H9 (cell line): ENCODE data around the gene CCDC57. TPM values are rescaled to one million over a fixed set of nuclear protein-coding genes. Genes with fewer than 3 reads are reported as not detected.

ENCODE experiments used
- DNase-seq: peaks from one replicate; pipeline ENCODE4 v3.0.0-alpha.2; 2017
- H2AFZ ChIP-seq: one replicate; pipeline ENCODE4 v1.6.1; 2013; ENCODE audit warnings: mild to moderate bottlenecking, low read length, control low read depth, moderate library complexity
- H2AK5ac ChIP-seq: 2 replicates; pipeline ENCODE4 v1.6.1; 2013; ENCODE audit warnings: low read length, control low read depth, mixed read lengths; ENCODE audit not compliant: insufficient read length
- H2BK120ac ChIP-seq: one replicate; pipeline ENCODE4 v1.6.1; 2013; ENCODE audit warnings: low read depth, mild to moderate bottlenecking, low read length, control low read depth, inconsistent platforms; ENCODE audit not compliant: poor library complexity, severe bottlenecking
- H2BK12ac ChIP-seq: 2 replicates; pipeline ENCODE4 v1.6.1; 2013; ENCODE audit warnings: low read length, control low read depth, mixed read lengths, low read depth; ENCODE audit not compliant: insufficient read length
- H2BK15ac ChIP-seq: 2 replicates; pipeline ENCODE4 v1.6.1; 2013; ENCODE audit warnings: low read depth, low read length, control low read depth
- H2BK20ac ChIP-seq: one replicate; pipeline ENCODE4 v1.6.1; 2013; ENCODE audit warnings: low read depth, mild to moderate bottlenecking, low read length, control low read depth, inconsistent platforms; ENCODE audit not compliant: poor library complexity, severe bottlenecking
- H2BK5ac ChIP-seq: 2 replicates; pipeline ENCODE4 v1.6.1; 2013; ENCODE audit warnings: low read length, control low read depth, mixed read lengths; ENCODE audit not compliant: insufficient read length
- H3K14ac ChIP-seq: 2 replicates; pipeline ENCODE4 v1.6.1; 2013; ENCODE audit warnings: low read length, control low read depth; ENCODE audit not compliant: insufficient read depth
- H3K18ac ChIP-seq: 2 replicates; pipeline ENCODE4 v1.6.1; 2013; ENCODE audit warnings: low read depth, mild to moderate bottlenecking, mixed read lengths, low read length, control low read depth; ENCODE audit not compliant: insufficient read length
- H3K23ac ChIP-seq: 2 replicates; pipeline ENCODE4 v1.6.1; 2013; ENCODE audit warnings: low read length, control low read depth, mixed read lengths, low read depth; ENCODE audit not compliant: insufficient read length
- H3K23me2 ChIP-seq: 2 replicates; pipeline ENCODE4 v1.6.1; 2013; ENCODE audit warnings: low read depth, mild to moderate bottlenecking, mixed read lengths, low read length, control low read depth; ENCODE audit not compliant: insufficient read length, poor library complexity, severe bottlenecking
- H3K27ac ChIP-seq: 2 replicates; pipeline ENCODE4 v1.5.1; 2013; ENCODE audit warnings: low read length, control low read depth, mixed read lengths, low read depth; ENCODE audit not compliant: insufficient read length
- H3K27me3 ChIP-seq: 2 replicates; pipeline ENCODE4 v1.6.1; 2013; ENCODE audit warnings: low read length, control low read depth, inconsistent platforms; ENCODE audit not compliant: insufficient read depth
- H3K4ac ChIP-seq: 2 replicates; pipeline ENCODE4 v1.6.1; 2013; ENCODE audit warnings: low read depth, mild to moderate bottlenecking, control low read depth, inconsistent platforms, low read length, moderate library complexity
- H3K4me1 ChIP-seq: 2 replicates; pipeline ENCODE4 v1.6.1; 2013; ENCODE audit warnings: low read length, control low read depth, inconsistent platforms; ENCODE audit not compliant: insufficient read depth
- H3K4me2 ChIP-seq: 2 replicates; pipeline ENCODE4 v1.6.1; 2013; ENCODE audit warnings: low read length, control low read depth, mixed read lengths; ENCODE audit not compliant: insufficient read length, insufficient read depth
- H3K56ac ChIP-seq: 2 replicates; pipeline ENCODE4 v1.6.1; 2013; ENCODE audit warnings: low read depth, mild to moderate bottlenecking, mixed read lengths, low read length, control low read depth; ENCODE audit not compliant: insufficient read length
- H3K79me1 ChIP-seq: 2 replicates; pipeline ENCODE4 v1.6.1; 2013; ENCODE audit warnings: low read depth, mild to moderate bottlenecking, moderate library complexity, low read length, control low read depth, inconsistent platforms; ENCODE audit not compliant: insufficient read depth, poor library complexity, severe bottlenecking
- H3K79me2 ChIP-seq: 2 replicates; pipeline ENCODE4 v1.6.1; 2013; ENCODE audit warnings: low read length, control low read depth, inconsistent platforms; ENCODE audit not compliant: insufficient read depth
- H3K9ac ChIP-seq: 2 replicates; pipeline ENCODE4 v1.6.1; 2013; ENCODE audit warnings: low read length, control low read depth, mixed read lengths; ENCODE audit not compliant: insufficient read length; ENCODE audit errors: extremely low read depth
- H3K9me3 ChIP-seq: one replicate; pipeline ENCODE4 v1.6.1; 2013; ENCODE audit warnings: low read depth, low read length, inconsistent platforms; ENCODE audit not compliant: control insufficient read depth
- H3T11ph ChIP-seq: one replicate; pipeline ENCODE4 v1.6.1; 2013; ENCODE audit warnings: mild to moderate bottlenecking, low read length, control low read depth, inconsistent platforms
- H4K20me1 ChIP-seq: one replicate; pipeline ENCODE4 v1.6.1; 2013; ENCODE audit not compliant: control insufficient read depth, insufficient read length, insufficient read depth
- H4K5ac ChIP-seq: 2 replicates; pipeline ENCODE4 v1.6.1; 2013; ENCODE audit warnings: low read depth, mild to moderate bottlenecking, mixed read lengths, low read length, control low read depth; ENCODE audit not compliant: insufficient read length
- H4K8ac ChIP-seq: replicated peaks from 2 replicates; pipeline ENCODE4 v1.6.1; 2013; ENCODE audit warnings: low read length, control low read depth, mixed read lengths, low read depth; ENCODE audit not compliant: insufficient read length
- H4K91ac ChIP-seq: 2 replicates; pipeline ENCODE4 v1.6.1; 2013; ENCODE audit warnings: low read depth, mild to moderate bottlenecking, moderate library complexity, mixed read lengths, low read length, control low read depth; ENCODE audit not compliant: insufficient read length
- H3K27ac Mint-ChIP-seq, 3 experiments: 2 replicates in 2 of 3; 3 replicates in 1 of 3; pipeline ENCODE4 v1.8.0; 2020 to 2021; ENCODE audit warnings: mixed read lengths in 3 of 3, mild to moderate bottlenecking in 1 of 3, moderate library complexity in 1 of 3
- H3K27me3 Mint-ChIP-seq: 2 replicates; pipeline ENCODE4 v1.8.0; 2021; ENCODE audit warnings: low read depth, mild to moderate bottlenecking, moderate library complexity, mixed read lengths
- H3K36me3 Mint-ChIP-seq, 3 experiments: 2 replicates in 2 of 3; 3 replicates in 1 of 3; pipeline ENCODE4 v1.8.0; 2020 to 2021; ENCODE audit warnings: low read depth in 3 of 3, mixed read lengths in 3 of 3; ENCODE audit not compliant: insufficient read depth in 1 of 3
- H3K4me1 Mint-ChIP-seq, 2 experiments: 2 replicates each; pipeline ENCODE4 v1.8.0; 2020; ENCODE audit warnings: mixed read lengths in 2 of 2
- H3K4me3 Mint-ChIP-seq, 2 experiments: 2 replicates in 1 of 2; 3 replicates in 1 of 2; pipeline ENCODE4 v1.8.0; 2020 to 2021; ENCODE audit warnings: mild to moderate bottlenecking in 2 of 2, mixed read lengths in 2 of 2, moderate library complexity in 1 of 2
- H3K9me3 Mint-ChIP-seq, 2 experiments: 2 replicates in 1 of 2; 3 replicates in 1 of 2; pipeline ENCODE4 v1.8.0; 2020; ENCODE audit warnings: mild to moderate bottlenecking in 2 of 2, mixed read lengths in 2 of 2, moderate library complexity in 1 of 2
- CTCF ChIP-seq: fragments of 200-600 bp; sonication (generic); conservative IDR thresholded peaks from 3 replicates; pipeline ENCODE4 v1.8.0; 2021; ENCODE audit warnings: antibody characterized with exemption, mild to moderate bottlenecking
- WGBS: extraction: QIAGEN DNeasy Blood & Tissue Kit; methylation state at CpG from one replicate; pipeline ENCODE4 v1.1.7; 2013; ENCODE audit warnings: missing lambda C conversion rate, low lambda C conversion rate, mixed read lengths; ENCODE audit not compliant: insufficient read length; ENCODE audit errors: extremely low coverage; 5-methylcytosine and 5-hydroxymethylcytosine counted together
- total RNA-seq: library from RNA; stranded (reverse); gene quantifications from 2 replicates; pipeline ENCODE4 v1.2.1, GENCODE V29; 2021

CCDC57 gene
- total RNA-seq, 1 experiment from 2014 or later, result 11.0 TPM

- no peaks in the 10 kb centered on the region; a peak in 1 of 5 replicates for H3K9me3 Mint-ChIP-seq
- no peak overlapping the region for H3K27ac Mint-ChIP-seq
- no peak overlapping the region for H2BK5ac ChIP-seq
- H3K18ac ChIP-seq, result no peak overlapping the region
- H3K36me3 Mint-ChIP-seq, result peaks cover 4 to 28% (median 28%) of the 10 kb centered on the region in 3 experiments
- no peak overlapping the region for H3K27ac ChIP-seq
- H2BK120ac ChIP-seq, result no peak overlapping the region
- H3K79me1 ChIP-seq, result no peaks in the 10 kb centered on the region
- peaks cover 2 to 3% of the 10 kb centered on the region in 2 experiments for H3K4me1 Mint-ChIP-seq
- H3K14ac ChIP-seq, result no peak overlapping the region
- no peak overlapping the region for H4K5ac ChIP-seq
- no peak overlapping the region for H3K4ac ChIP-seq
- no peak overlapping the region for H2BK12ac ChIP-seq
- H3T11ph ChIP-seq, result no peak overlapping the region
- no peak overlapping the region for H3K56ac ChIP-seq
- H3K9ac ChIP-seq, result no peak overlapping the region
- no peak for DNase-seq
- no peaks in the 10 kb centered on the region for H3K27me3 ChIP-seq
- H3K23ac ChIP-seq, result no peak overlapping the region
- H3K9me3 ChIP-seq, result no peaks in the 10 kb centered on the region
- no peaks in the 10 kb centered on the region for H4K20me1 ChIP-seq
- peaks cover 15% of the 10 kb centered on the region for H3K23me2 ChIP-seq
- WGBS, result no CpG with 5 or more reads among the region's 34 CpGs
- no peak overlapping the region for H2AFZ ChIP-seq
- no peak overlapping the region for H2AK5ac ChIP-seq
- no peaks in the 10 kb centered on the region for H3K4me1 ChIP-seq
- no peak overlapping the region; a peak in 1 of 5 replicates for H3K4me3 Mint-ChIP-seq
- no peak overlapping the region for H2BK15ac ChIP-seq
- H3K4me2 ChIP-seq, result no peak overlapping the region
- H3K27me3 Mint-ChIP-seq, result peaks cover 2% of the 10 kb centered on the region; the same call in 1 of the 2 replicates
- H2BK20ac ChIP-seq, result no peak overlapping the region
- TF ChIP-seq CTCF, result no peak
- no peak overlapping the region for H4K91ac ChIP-seq
- H3K79me2 ChIP-seq, result no peaks in the 10 kb centered on the region
- H4K8ac ChIP-seq, result no peak overlapping the region
These were observed 151.4 kb downstream of the CCDC57 start for GRCh38 chr17:82061047-82061925.
